Epidermal melanocyte (primary cell): Measurements from ENCODE around the gene CLPTM1L.
"Not testable (repeated sequence)": the region's sequence is repeated elsewhere in the genome, so short reads cannot be mapped to it uniquely, and the experiment has no call there.

Experiments used
- DNase-seq: peaks from one replicate; pipeline ENCODE4 v3.0.0; 2011; ENCODE audit warnings: low spot score; ENCODE audit not compliant: insufficient read length

CLPTM1L gene

GRCh38 chr5:1278216-1278615, 66.7 kb downstream of the CLPTM1L start:
- DNase-seq: no peak

- no peak for DNase-seq
Observed at GRCh38 chr5:1277781-1278180, 67.1 kb downstream of the CLPTM1L start.

- no peak for DNase-seq
Observed at GRCh38 chr5:1277331-1277730, 67.6 kb downstream of the CLPTM1L start.

- no peak for DNase-seq
Observed at GRCh38 chr5:1276930-1277329, 68.0 kb downstream of the CLPTM1L start.

- DNase-seq: not testable (repeated sequence)
Observed at GRCh38 chr5:1275397-1276391, 69.2 kb downstream of the CLPTM1L start.

- no peak for DNase-seq
Observed at GRCh38 chr5:1274471-1274870, 70.4 kb downstream of the CLPTM1L start.

- DNase-seq: no peak
Observed at GRCh38 chr5:1273745-1274144, 71.2 kb downstream of the CLPTM1L start.

GRCh38 chr5:1272201-1272600, 72.7 kb downstream of the CLPTM1L start:
- DNase-seq: no peak

GRCh38 chr5:1270933-1271914, 73.7 kb downstream of the CLPTM1L start:
- DNase-seq: no peak

- DNase-seq: no peak
Observed at GRCh38 chr5:1270426-1270825, 74.5 kb downstream of the CLPTM1L start.

GRCh38 chr5:1268666-1269065, 76.2 kb downstream of the CLPTM1L start:
- DNase-seq: no peak

- DNase-seq: no peak
Observed at GRCh38 chr5:1268056-1268455, 76.8 kb downstream of the CLPTM1L start.
